SU-DHL-6 (cell line): ENCODE measurements around the gene LAMA3.

Experiments
- H2AFZ ChIP-seq: fragments of 200-600 bp; sonication (generic); 2 replicates; pipeline ENCODE4 v1.6.1; 2014; ENCODE audit warnings: low read depth, mild to moderate bottlenecking, moderate library complexity, mixed read lengths, antibody characterized with exemption, low read length; ENCODE audit not compliant: severe bottlenecking
- H3F3A ChIP-seq: fragments of 200-600 bp; shearing (Covaris generic); 2 replicates; pipeline ENCODE4 v1.6.0; 2016; ENCODE audit warnings: antibody characterized with exemption, mild to moderate bottlenecking; ENCODE audit not compliant: insufficient read depth
- H3K27ac ChIP-seq: fragments of 200-600 bp; sonication (generic); 2 replicates; pipeline ENCODE4 v1.5.1; 2016; ENCODE audit warnings: low read depth, mild to moderate bottlenecking, low read length, moderate library complexity, mixed read lengths
- H3K27me3 ChIP-seq: fragments of 200-600 bp; sonication (generic), shearing (Covaris generic); 2 replicates; pipeline ENCODE4 v1.6.0; 2014; ENCODE audit warnings: mild to moderate bottlenecking, low read length
- H3K36me3 ChIP-seq: fragments of 200-600 bp; sonication (generic); 2 replicates; pipeline ENCODE4 v1.6.1; 2014; ENCODE audit warnings: mild to moderate bottlenecking, low read length, mixed read lengths
- H3K4me2 ChIP-seq: fragments of 300-600, 200-600 bp; shearing (Covaris generic), sonication (generic); 2 replicates; pipeline ENCODE4 v1.6.0; 2014; ENCODE audit warnings: low read length, low read depth, mild to moderate bottlenecking; ENCODE audit not compliant: poor library complexity, severe bottlenecking
- H3K4me3 ChIP-seq: fragments of 200-600 bp; sonication (generic); 2 replicates; pipeline ENCODE4 v1.5.1; 2014; ENCODE audit warnings: antibody characterized with exemption, low read length, mild to moderate bottlenecking, mixed read lengths; ENCODE audit not compliant: insufficient read depth, poor library complexity, severe bottlenecking
- H3K79me2 ChIP-seq: fragments of 200-600 bp; sonication (generic); 2 replicates; pipeline ENCODE4 v1.6.1; 2014; ENCODE audit warnings: mild to moderate bottlenecking, low read length, moderate library complexity; ENCODE audit not compliant: insufficient read depth
- H3K9ac ChIP-seq: fragments of 200-600 bp; sonication (generic); 2 replicates; pipeline ENCODE4 v1.7.0; 2014; ENCODE audit warnings: mild to moderate bottlenecking, low read length
- H3K9me2 ChIP-seq: fragments of 200-600 bp; sonication (generic); replicated peaks from 2 replicates; pipeline ENCODE4 v1.6.1; 2014; ENCODE audit warnings: low read length; ENCODE audit not compliant: insufficient read depth
- H3K9me3 ChIP-seq: fragments of 200-600 bp; sonication (generic); 2 replicates; pipeline ENCODE4 v1.6.1; 2014; ENCODE audit warnings: low read length, mixed read lengths; ENCODE audit not compliant: insufficient read depth
- H4K20me1 ChIP-seq: fragments of 200-600 bp; sonication (generic); 2 replicates; pipeline ENCODE4 v1.6.1; 2014; ENCODE audit warnings: low read depth, mild to moderate bottlenecking, antibody characterized with exemption, low read length, moderate library complexity, mixed read lengths
- CTCF ChIP-seq: fragments of 200-600 bp; sonication (generic); IDR thresholded peaks from one replicate; pipeline ENCODE4 v1.5.1; 2017; ENCODE audit warnings: antibody characterized with exemption, mild to moderate bottlenecking, low read length, moderate library complexity; ENCODE audit not compliant: insufficient read depth, poor library complexity, severe bottlenecking
- EZH2phosphoT487 ChIP-seq: fragments of 200-600 bp; sonication (generic), shearing (Covaris generic); conservative IDR thresholded peaks from 2 replicates; pipeline ENCODE4 v1.6.1; 2018; ENCODE audit warnings: mild to moderate bottlenecking, antibody characterized with exemption, low read length, moderate library complexity, mixed read lengths

Gene LAMA3

GRCh38 chr18:23746851-23747250 is 57.6 kb downstream of the LAMA3 start:
- Histone ChIP-seq H3K79me2 (no peaks in the 10 kb centered on the region), H3K9me3 (no peaks in the 10 kb centered on the region), H3K9me2 (no peaks in the 10 kb centered on the region), H3K9ac (no peak overlapping the region), H2AFZ (no peak overlapping the region), H3F3A (no peaks in the 10 kb centered on the region), H4K20me1 (no peaks in the 10 kb centered on the region), H3K27me3 (no peaks in the 10 kb centered on the region), H3K4me2 (no peak overlapping the region), H3K4me3 (no peak overlapping the region), H3K27ac (no peak overlapping the region), H3K36me3 (no peaks in the 10 kb centered on the region)
- TF ChIP-seq EZH2phosphoT487 = no peak
- TF ChIP-seq CTCF = no peak

- Histone ChIP-seq H3K9me3 (no peaks in the 10 kb centered on the region), H3K79me2 (no peaks in the 10 kb centered on the region), H4K20me1 (no peaks in the 10 kb centered on the region), H3K27me3 (no peaks in the 10 kb centered on the region), H3K4me3 (no peak overlapping the region), H2AFZ (no peak overlapping the region), H3K36me3 (no peaks in the 10 kb centered on the region), H3F3A (no peaks in the 10 kb centered on the region), H3K4me2 (no peak overlapping the region), H3K9ac (no peak overlapping the region), H3K27ac (no peak overlapping the region), H3K9me2 (no peaks in the 10 kb centered on the region)
- TF ChIP-seq EZH2phosphoT487 (no peak), CTCF (no peak)
Observed at GRCh38 chr18:23752363-23752762, 63.1 kb downstream of the LAMA3 start.

GRCh38 chr18:23752796-23753195 is 63.5 kb downstream of the LAMA3 start:
- H3K9me2 ChIP-seq = no peaks in the 10 kb centered on the region
- no peak overlapping the region for H3K4me2 ChIP-seq
- H3K27ac ChIP-seq = no peak overlapping the region
- no peaks in the 10 kb centered on the region for H3F3A ChIP-seq
- no peaks in the 10 kb centered on the region for H4K20me1 ChIP-seq
- H3K9ac ChIP-seq = no peak overlapping the region
- H3K36me3 ChIP-seq = no peaks in the 10 kb centered on the region
- TF ChIP-seq EZH2phosphoT487 = no peak
- TF ChIP-seq CTCF = no peak
- no peak overlapping the region for H2AFZ ChIP-seq
- H3K79me2 ChIP-seq = no peaks in the 10 kb centered on the region
- no peaks in the 10 kb centered on the region for H3K27me3 ChIP-seq
- H3K4me3 ChIP-seq = no peak overlapping the region
- no peaks in the 10 kb centered on the region for H3K9me3 ChIP-seq
